NCI-H460 (cell line): ENCODE results near the gene OPN5. TPM values are rescaled to one million over a fixed set of nuclear protein-coding genes. Genes with fewer than 3 reads are reported as not detected.

Experiments
- DNase-seq: peaks from one replicate; pipeline ENCODE4 v3.0.0-alpha.2; 2016; ENCODE audit warnings: low read depth; ENCODE audit errors: extremely low read depth
- small RNA-seq, 2 experiments: library from RNA; depleted of rRNA; stranded (forward); fragments of <200 nt; gene quantifications; one replicate each; pipeline ENCODE3, GENCODE V24; 2014
- total RNA-seq: library from RNA; depleted of rRNA; stranded (reverse); fragments of >200 nt; shearing (Covaris generic); gene quantifications from 2 replicates; pipeline ENCODE4 v1.2.3, GENCODE V29; 2014; rRNA removed

The OPN5 gene
- total RNA-seq, 1 experiment from 2014 or later: not detected

GRCh38 chr6:47852727-47853126 lies 70.9 kb downstream of the OPN5 start:
- DNase-seq: no peak

- no peak for DNase-seq
Observed at GRCh38 chr6:47853766-47854165, 71.9 kb downstream of the OPN5 start.

GRCh38 chr6:47854971-47855370 lies 73.1 kb downstream of the OPN5 start:
- DNase-seq: no peak

GRCh38 chr6:47859175-47859574 lies 77.3 kb downstream of the OPN5 start:
- DNase-seq: no peak

GRCh38 chr6:47862731-47863130 lies 80.9 kb downstream of the OPN5 start:
- no peak for DNase-seq

- DNase-seq: no peak
Observed at GRCh38 chr6:47865206-47865605, 83.4 kb downstream of the OPN5 start.

- no peak for DNase-seq
Observed at GRCh38 chr6:47875593-47875992, 93.8 kb downstream of the OPN5 start.

Small RNA genes within 50 kb of the gene (small RNA-seq; reads per million reads assigned to genes)
- gene RNU1-105P: 0 to 0.02 reads per million in 2 experiments

Other genes with a start within 250 kb of the OPN5 start
- gene ADGRF4, start 83.5 kb upstream of the OPN5 start, total RNA-seq: 0.12 and 0.17 TPM in 2 replicates